Gastrocnemius medialis (tissue), 4 donors: ENCODE results near the gene MYH13. TPM values are rescaled to one million over a fixed set of nuclear protein-coding genes. Genes with fewer than 3 reads are reported as not detected.

Experiments used
- ATAC-seq, 2 donors: fragments of 150-250 bp; one replicate each; pipeline ENCODE4 v1.9.1; 2016
- DNase-seq, 2 donors: peaks; one replicate each; pipeline ENCODE4 v3.0.0-alpha.2; 2019
- H3K27ac ChIP-seq, 4 donors: fragments of 200-600 bp; sonication (generic); 1 replicate in 1 of 4; 2 replicates in 3 of 4; pipeline ENCODE4 v1.5.1; 2016 to 2018; ENCODE audit warnings: mild to moderate bottlenecking in 2 of 4, moderate library complexity in 1 of 4
- H3K27me3 ChIP-seq, 3 donors: fragments of 200-600 bp; sonication (generic) in 2 of 3; 1 replicate in 1 of 3; 2 replicates in 2 of 3; pipeline versions ENCODE4 v1.5.1 to v1.6.0; 2016 to 2019; ENCODE audit warnings: mild to moderate bottlenecking in 1 of 3, moderate library complexity in 1 of 3
- H3K36me3 ChIP-seq, 2 donors: fragments of 200-600 bp; sonication (generic) in 1 of 2; one replicate each; pipeline ENCODE4 v1.5.1; 2017 to 2018
- H3K4me1 ChIP-seq, 2 donors: fragments of 200-600 bp; sonication (generic) in 1 of 2; one replicate each; pipeline ENCODE4 v1.5.1; 2016 to 2017; ENCODE audit warnings: mild to moderate bottlenecking in 2 of 2
- H3K4me3 ChIP-seq, 4 donors: fragments of 200-600 bp; sonication (generic) in 3 of 4; 1 replicate in 1 of 4; 2 replicates in 3 of 4; pipeline ENCODE4 v1.5.1; 2016 to 2019; ENCODE audit warnings: mild to moderate bottlenecking in 2 of 4
- H3K9me3 ChIP-seq, 3 donors: fragments of 200-600 bp; sonication (generic) in 2 of 3; 1 replicate in 1 of 3; 2 replicates in 2 of 3; pipeline ENCODE4 v1.5.1; 2016 to 2019
- CTCF ChIP-seq, 5 experiments: fragments of 450-650 bp in 3 of 5; fragments of 200-600 bp in 2 of 5; sonication (generic) in 2 of 5; IDR thresholded peaks in 4 of 5; conservative IDR thresholded peaks in 1 of 5; 1 replicate in 4 of 5; 2 replicates in 1 of 5; pipeline ENCODE4 v1.5.1; 2016 to 2019; ENCODE audit warnings: antibody characterized with exemption in 5 of 5, mild to moderate bottlenecking in 3 of 5, moderate library complexity in 3 of 5
- POLR2A ChIP-seq, 2 donors: fragments of 450-650 bp; IDR thresholded peaks; one replicate each; pipeline ENCODE4 v1.6.1; 2017; ENCODE audit warnings: antibody characterized with exemption in 2 of 2, mild to moderate bottlenecking in 2 of 2, moderate library complexity in 2 of 2
- in situ Hi-C, 4 donors: fragments of 200-750 bp; cut with MboI; loops; one replicate each; pipeline versions ENCODE4 v1.15.0 to v1.8.0; 2017; ENCODE audit warnings: low sequenced_read_pairs in 4 of 4
- intact Hi-C: fragments of 100-400 bp; cut with DNase I; formaldehyde crosslinking; loops from one replicate; pipeline ENCODE4 v1.15.1; 2023; ENCODE audit warnings: low total_unique reads
- total RNA-seq, 4 donors: library from RNA; depleted of rRNA; stranded (reverse); fragments of >200 nt; gene quantifications; one replicate each; pipeline versions ENCODE4 v1.1.0 to v1.2.3, GENCODE V29; 2016

MYH13 gene
- total RNA-seq, 4 donors from 2014 or later: not detected

GRCh38 chr17:10394201-10394887 lies 21.5 kb upstream of the MYH13 start:
- in situ Hi-C loops (loop anchor here in 1 of 4 donors (25.0 kb wide), 1 partner anchor 93 kb away; no protein-coding TSS in a partner anchor), intact Hi-C loops (no loop called here)
- no peaks in the 10 kb centered on the region for H3K9me3 ChIP-seq
- no peaks in the 10 kb centered on the region for H3K4me1 ChIP-seq
- DNase-seq: no peak
- no peaks in the 10 kb centered on the region for H3K36me3 ChIP-seq
- H3K27me3 ChIP-seq: no peaks in the 10 kb centered on the region
- TF ChIP-seq POLR2A (IDR thresholded peaks at IDR 0.05): no peak
- TF ChIP-seq CTCF (IDR thresholded peaks at IDR 0.05 in 4 of 5, conservative IDR thresholded peaks at IDR 0.05 in 1 of 5): no peak
- H3K4me3 ChIP-seq: no peak overlapping the region
- H3K27ac ChIP-seq: no peak overlapping the region
- ATAC-seq: no peak

- intact Hi-C loops: no loop called here
- H3K27me3 ChIP-seq: no peaks in the 10 kb centered on the region
Observed at GRCh38 chr17:10392880-10393279, 20.1 kb upstream of the MYH13 start.

GRCh38 chr17:10385871-10386270 lies 13.1 kb upstream of the MYH13 start:
- Histone ChIP-seq H3K4me1 (no peaks in the 10 kb centered on the region), H3K4me3 (no peak overlapping the region), H3K27me3 (no peaks in the 10 kb centered on the region), H3K9me3 (no peaks in the 10 kb centered on the region), H3K27ac (no peak overlapping the region), H3K36me3 (no peaks in the 10 kb centered on the region)
- intact Hi-C loops (no loop called here), in situ Hi-C loops (loop anchor here in 1 of 4 donors (25.0 kb wide), 1 partner anchor 101 kb away; no protein-coding TSS in a partner anchor)
- DNase-seq: no peak
- no peak for ATAC-seq
- TF ChIP-seq CTCF (IDR thresholded peaks at IDR 0.05 in 4 of 5, conservative IDR thresholded peaks at IDR 0.05 in 1 of 5): no peak

More at GRCh38 chr17:10392880-10393279, 20.1 kb upstream of the MYH13 start:
- DNase-seq (no peak), ATAC-seq (no peak)
- TF ChIP-seq CTCF (IDR thresholded peaks at IDR 0.05 in 4 of 5, conservative IDR thresholded peaks at IDR 0.05 in 1 of 5) (no peak), POLR2A (IDR thresholded peaks at IDR 0.05) (no peak)
- no peak overlapping the region for H3K4me3 ChIP-seq
- in situ Hi-C loops: loop anchor here in 1 of 4 donors (25.0 kb wide), 1 partner anchor 94 kb away; no protein-coding TSS in a partner anchor
- H3K27ac ChIP-seq: no peak overlapping the region
- H3K4me1 ChIP-seq: no peaks in the 10 kb centered on the region
- no peaks in the 10 kb centered on the region for H3K9me3 ChIP-seq
- H3K36me3 ChIP-seq: no peaks in the 10 kb centered on the region

GRCh38 chr17:10384175-10384574 lies 11.4 kb upstream of the MYH13 start:
- in situ Hi-C loops (loop anchor here in 1 of 4 donors (25.0 kb wide), 1 partner anchor 103 kb away; no protein-coding TSS in a partner anchor), intact Hi-C loops (no loop called here)
- H3K4me1 ChIP-seq: no peaks in the 10 kb centered on the region
- no peaks in the 10 kb centered on the region for H3K36me3 ChIP-seq
- H3K4me3 ChIP-seq: peak overlapping the region in 1 of 4 donors; percentile 4
- ATAC-seq (peak; percentile 73 to 82), DNase-seq (peak in 1 of 2 donors; percentile 34)
- H3K9me3 ChIP-seq: no peaks in the 10 kb centered on the region
- no peaks in the 10 kb centered on the region for H3K27me3 ChIP-seq
- H3K27ac ChIP-seq: peak overlapping the region in 3 of 4 donors; percentile 2 to 43 (median 36)
- TF ChIP-seq POLR2A (IDR thresholded peaks at IDR 0.05) (no peak), CTCF (IDR thresholded peaks at IDR 0.05 in 4 of 5, conservative IDR thresholded peaks at IDR 0.05 in 1 of 5) (no peak)
